Limb (tissue), 2 donors: ENCODE results near the gene ACTR1A.
A peak's percentile ranks its signal among the peaks of the same experiment; 100 is the strongest.
"Not testable (repeated sequence)": the region's sequence is repeated elsewhere in the genome, so short reads cannot be mapped to it uniquely, and the experiment has no call there.

Source experiments
- DNase-seq, 2 donors: peaks; one replicate each; pipeline ENCODE4 v3.0.0-alpha.2; 2016; ENCODE audit errors: extremely low spot score in 2 of 2

The ACTR1A gene

GRCh38 chr10:102502337-102503151 lies at the start of gene ACTR1A:
Gene ACTR1A (minus strand): TSS chr10:102502712. CDS start chr10:102502647, 65 bp downstream.
- DNase-seq: peak; percentile 97 to 98

DNA sequence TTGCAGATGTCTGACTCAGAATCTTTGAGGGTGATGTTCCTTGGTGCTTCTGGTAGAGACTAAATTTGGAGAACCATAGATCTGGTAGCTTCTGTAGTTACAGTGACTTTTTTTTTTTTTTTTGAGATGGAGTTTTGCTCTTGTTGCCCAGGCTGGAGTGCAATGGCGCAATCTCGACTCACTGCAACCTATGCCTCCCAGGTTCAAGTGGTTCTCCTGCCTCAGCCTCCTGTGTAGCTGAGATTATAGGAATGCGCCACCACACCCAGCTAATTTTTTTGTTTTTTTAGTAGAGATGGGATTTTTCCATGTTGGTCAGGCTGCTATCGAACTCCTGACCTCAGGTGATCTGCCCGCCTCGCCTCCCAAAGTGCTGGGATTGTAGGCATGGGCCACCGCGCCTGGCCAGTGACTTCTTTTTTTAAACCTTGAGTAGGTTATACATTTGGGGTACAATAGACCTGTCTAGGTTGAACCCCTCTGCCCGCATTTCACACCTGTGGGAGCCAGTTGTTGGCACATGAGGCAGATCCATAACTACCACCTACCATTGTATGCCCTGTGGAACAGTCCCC lies 48.2 kb upstream of the ACTR1A start:
- DNase-seq: no peak

GRCh38 chr10:102549549-102549948 lies 47.0 kb upstream of the ACTR1A start:
- no peak for DNase-seq

DNA sequence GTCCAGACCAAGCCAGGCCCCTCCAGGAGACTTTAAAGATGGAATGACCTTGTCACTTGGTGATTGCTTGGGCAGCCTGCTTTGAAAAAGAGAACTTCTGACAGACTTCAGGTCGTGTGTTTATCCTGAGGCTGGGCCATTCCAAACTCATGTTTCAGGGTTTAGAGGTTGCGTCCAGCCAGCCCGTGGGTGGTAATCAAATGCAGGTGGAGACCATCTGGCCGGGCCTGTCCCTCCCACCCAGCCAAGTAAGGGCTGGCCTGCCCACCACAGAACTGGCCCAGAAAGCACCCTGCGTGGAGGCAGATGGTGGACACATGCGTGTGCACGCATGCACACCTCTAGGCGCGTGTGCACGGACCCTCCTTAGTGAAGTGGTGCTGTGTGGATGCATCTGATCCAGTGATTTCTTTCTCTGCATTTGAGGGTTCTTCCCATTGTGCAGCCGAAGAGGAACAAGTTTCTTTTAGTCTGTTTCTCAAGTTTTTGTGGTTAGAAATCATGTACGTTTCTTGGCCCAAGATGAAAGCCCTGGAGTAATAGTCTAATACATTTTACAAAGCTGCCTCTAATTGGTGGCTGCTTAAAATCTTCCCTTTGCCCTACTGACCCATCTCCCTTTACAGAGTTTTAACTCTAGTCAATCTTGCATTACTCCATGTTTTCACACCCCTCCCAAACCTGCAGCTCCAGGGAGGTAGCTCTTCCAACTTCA lies 44.3 kb upstream of the ACTR1A start:
- peak in 1 of 2 donors; percentile 37 for DNase-seq

GRCh38 chr10:102545997-102546396 lies 43.5 kb upstream of the ACTR1A start:
- no peak for DNase-seq

DNA sequence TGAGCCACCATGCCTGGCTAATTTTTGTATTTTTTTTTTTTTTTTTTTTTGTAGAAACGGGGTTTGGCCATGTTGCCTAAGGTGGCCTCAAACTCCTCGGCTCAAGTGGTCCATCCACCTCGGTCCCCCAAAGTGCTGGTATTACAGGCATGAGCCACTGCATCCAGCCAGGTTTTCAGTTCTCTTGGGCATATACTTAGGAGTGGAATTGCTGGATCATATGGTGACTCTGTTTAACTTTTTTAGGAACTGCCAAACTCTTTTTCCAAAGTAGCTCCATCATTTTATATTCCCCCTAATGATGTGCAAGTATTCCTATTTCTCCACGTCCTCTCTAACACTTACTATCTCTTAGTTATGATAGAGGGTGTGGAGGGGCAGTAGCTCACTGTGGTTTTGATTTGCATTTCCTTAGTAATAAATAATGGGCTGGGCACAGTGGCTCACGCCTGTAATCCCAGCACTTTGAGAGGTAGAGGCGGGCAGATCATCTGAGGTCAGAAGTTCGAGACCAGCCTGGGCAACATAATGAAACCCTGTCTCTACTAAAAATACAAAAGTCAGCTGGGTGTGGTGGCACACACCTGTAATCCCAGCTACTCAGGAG lies 42.9 kb upstream of the ACTR1A start:
- DNase-seq: no peak

GRCh38 chr10:102542800-102543418 lies 40.4 kb upstream of the ACTR1A start:
- DNase-seq: no peak

- DNase-seq: no peak
Measured at GRCh38 chr10:102540023-102540422, 37.5 kb upstream of the ACTR1A start.

- no peak for DNase-seq
Measured at GRCh38 chr10:102538811-102539210, 36.3 kb upstream of the ACTR1A start.

DNA sequence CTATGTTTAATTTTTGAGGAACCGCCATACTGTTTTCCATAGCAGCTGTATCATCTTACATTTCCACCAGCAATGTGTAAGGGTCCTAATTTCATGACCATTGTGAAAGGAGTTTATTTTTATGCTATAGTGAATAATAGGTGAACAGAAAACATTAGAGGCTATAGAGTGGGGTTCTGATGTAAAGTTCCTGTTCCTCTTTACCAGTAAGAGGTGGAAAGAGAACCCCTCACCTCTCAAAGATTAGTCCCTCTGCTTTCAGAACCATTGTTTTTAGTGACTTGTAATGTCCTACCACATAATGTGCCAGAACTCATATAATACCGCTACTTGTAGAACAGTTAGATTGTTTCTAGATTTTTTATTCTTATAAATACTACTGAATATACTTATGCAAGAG lies 35.4 kb upstream of the ACTR1A start:
- no peak for DNase-seq

GRCh38 chr10:102537367-102537766 lies 34.9 kb upstream of the ACTR1A start:
- DNase-seq: no peak

- no peak for DNase-seq
Measured at GRCh38 chr10:102535481-102536147, 33.1 kb upstream of the ACTR1A start.

GRCh38 chr10:102534966-102535365 lies 32.5 kb upstream of the ACTR1A start:
- DNase-seq: not testable (repeated sequence)

GRCh38 chr10:102534333-102534732 lies 31.8 kb upstream of the ACTR1A start:
- DNase-seq: no peak

GRCh38 chr10:102527546-102527945 lies 25.0 kb upstream of the ACTR1A start:
- no peak for DNase-seq

- DNase-seq: no peak
Measured at GRCh38 chr10:102524746-102525145, 22.2 kb upstream of the ACTR1A start.

GRCh38 chr10:102523250-102524029 lies 20.9 kb upstream of the ACTR1A start:
- DNase-seq: no peak

DNA sequence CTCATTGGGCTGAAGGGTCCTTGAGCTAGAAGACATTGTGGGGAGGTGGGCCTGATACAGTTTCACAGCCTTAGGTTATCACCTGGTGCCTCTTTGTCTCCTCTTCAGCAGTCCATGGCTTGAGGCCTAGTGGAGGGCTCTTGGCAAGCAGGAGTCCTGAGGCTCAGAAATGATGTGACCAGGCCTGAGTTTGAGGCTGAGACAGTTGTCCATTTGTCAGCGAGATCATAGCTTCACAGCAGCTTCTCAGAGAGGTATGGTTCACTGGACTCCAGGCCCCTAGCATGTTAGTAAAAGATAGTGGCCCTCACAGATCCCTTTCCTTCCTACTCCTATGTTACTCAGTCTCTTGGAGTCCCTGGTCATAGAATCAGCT lies 20.4 kb upstream of the ACTR1A start:
- DNase-seq: no peak

DNA sequence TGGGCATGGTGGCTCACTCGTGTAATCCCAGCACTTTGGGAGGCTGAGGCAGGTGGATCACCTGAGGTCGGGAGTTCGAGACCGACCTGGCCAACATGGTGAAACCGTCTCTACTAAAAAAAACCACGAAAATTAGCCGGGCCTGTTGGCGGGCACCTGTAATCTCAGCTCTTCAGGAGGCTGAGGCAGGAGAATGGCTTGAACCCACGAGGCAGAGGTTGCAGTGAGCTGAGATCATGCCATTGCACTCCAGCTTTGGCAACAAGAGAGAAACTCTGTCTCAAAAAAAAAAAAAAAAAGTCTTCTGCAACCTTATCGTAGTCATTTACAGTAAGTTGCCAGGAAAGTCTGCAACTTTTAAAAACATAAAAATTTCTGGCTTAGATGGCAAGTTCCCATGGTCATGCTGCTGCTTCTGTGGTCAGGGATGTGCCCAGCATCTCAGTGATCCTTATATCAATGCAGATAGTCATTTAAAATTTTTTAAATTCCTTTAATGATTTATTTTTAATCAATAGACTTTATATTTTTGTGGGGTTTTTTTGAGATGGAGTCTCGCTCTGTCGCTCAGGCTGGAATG lies 16.8 kb upstream of the ACTR1A start:
- no peak for DNase-seq

GRCh38 chr10:102517553-102517952 lies 15.0 kb upstream of the ACTR1A start:
- no peak for DNase-seq
